NCI-H345 treated with DMSO at 0.1 percent for 48 hours (cell line): ENCODE results near the gene ATP1A3.

Experiments used
- DNase-seq: peaks from one replicate; lab custom pipeline; 2025; ENCODE audit not compliant: unreplicated experiment; lab: John Stamatoyannopoulos, UW

ATP1A3 gene

GRCh38 chr19:41987141-41987860, 6.7 kb downstream of the ATP1A3 start:
- no peak for DNase-seq

DNA sequence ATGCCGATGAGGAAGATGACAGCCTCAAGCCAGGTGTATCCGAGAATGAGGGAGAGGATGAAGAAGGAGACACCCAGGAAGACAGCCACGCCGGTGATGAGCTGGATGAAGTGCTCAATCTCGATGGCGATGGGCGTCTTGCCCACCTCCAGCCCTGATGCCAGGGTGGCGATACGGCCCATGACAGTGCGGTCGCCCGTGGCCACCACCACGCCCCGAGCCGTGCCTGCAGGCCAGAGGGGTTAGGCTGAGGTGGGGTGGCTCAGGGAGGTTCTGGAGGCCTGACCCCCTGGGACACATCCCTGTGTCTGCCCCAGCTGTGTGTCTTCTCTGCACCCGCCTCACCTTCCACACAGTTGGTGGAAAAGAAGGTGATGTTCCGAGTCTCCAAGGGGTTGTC, 9.1 kb downstream of the ATP1A3 start:
- DNase-seq, result no peak

DNA sequence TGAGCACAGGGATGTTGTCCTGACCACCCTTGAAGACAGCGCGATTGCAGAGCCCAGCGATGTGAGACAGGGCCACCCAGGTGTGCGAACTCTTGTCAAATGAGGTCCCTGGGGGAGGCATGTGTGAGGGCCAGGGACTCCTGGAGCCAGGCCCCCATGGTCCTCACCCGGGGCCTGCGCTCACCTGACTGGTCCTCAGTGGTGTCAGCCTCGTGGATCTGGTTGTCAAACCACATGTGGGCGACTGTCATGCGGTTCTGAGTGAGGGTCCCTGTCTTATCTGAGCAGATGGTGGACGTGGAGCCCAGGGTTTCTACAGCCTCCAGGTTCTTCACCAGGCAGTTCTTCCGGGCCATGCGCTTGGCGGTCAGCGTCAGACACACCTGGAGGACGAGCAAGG, 12.3 kb downstream of the ATP1A3 start:
- DNase-seq, result no peak

DNA sequence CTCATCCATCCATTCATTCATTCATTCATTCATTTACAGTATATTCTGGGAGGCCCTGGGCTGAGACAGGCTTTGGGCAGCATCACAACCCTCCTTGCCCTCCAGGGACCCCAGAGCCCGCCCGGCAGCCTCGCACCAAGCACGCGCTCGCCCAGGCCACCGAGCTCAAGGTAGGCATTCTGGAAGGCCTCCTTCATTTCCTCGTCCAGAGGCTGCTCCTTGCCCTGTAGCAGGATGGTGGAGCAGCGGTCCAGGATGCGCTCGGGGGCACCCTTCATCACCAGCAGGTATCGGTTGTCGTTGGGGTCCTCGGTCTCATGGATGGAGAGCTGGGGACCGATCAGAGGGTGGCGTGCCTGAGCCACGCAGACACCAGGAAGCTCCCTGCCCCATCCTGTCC, 15.6 kb downstream of the ATP1A3 start:
- DNase-seq, result no peak

GRCh38 chr19:41977916-41978315, 16.1 kb downstream of the ATP1A3 start:
- DNase-seq, result no peak

- no peak for DNase-seq
Measured at GRCh38 chr19:41974652-41975051, 19.4 kb downstream of the ATP1A3 start.

DNA sequence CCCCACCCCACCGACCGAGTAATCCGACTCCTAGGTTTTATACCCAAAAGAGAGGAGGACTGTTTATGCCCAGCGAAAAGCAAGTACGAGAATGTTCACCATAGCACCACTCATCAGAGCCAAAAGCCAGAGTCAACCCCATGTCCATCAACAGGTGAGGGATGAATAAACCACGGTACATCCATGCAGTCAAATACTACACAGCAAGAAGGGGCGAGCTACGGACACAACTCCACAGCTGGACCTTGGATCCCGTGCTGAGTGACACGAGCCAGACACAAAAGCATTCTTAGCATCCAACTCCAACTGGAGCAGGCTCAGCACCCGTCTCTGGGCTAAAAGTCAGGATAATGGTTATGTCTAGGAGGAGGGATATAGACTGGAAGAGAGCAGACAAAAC, 22.7 kb downstream of the ATP1A3 start:
- DNase-seq, result no peak

GRCh38 chr19:41969772-41970458, 24.1 kb downstream of the ATP1A3 start:
- DNase-seq, result no peak

DNA sequence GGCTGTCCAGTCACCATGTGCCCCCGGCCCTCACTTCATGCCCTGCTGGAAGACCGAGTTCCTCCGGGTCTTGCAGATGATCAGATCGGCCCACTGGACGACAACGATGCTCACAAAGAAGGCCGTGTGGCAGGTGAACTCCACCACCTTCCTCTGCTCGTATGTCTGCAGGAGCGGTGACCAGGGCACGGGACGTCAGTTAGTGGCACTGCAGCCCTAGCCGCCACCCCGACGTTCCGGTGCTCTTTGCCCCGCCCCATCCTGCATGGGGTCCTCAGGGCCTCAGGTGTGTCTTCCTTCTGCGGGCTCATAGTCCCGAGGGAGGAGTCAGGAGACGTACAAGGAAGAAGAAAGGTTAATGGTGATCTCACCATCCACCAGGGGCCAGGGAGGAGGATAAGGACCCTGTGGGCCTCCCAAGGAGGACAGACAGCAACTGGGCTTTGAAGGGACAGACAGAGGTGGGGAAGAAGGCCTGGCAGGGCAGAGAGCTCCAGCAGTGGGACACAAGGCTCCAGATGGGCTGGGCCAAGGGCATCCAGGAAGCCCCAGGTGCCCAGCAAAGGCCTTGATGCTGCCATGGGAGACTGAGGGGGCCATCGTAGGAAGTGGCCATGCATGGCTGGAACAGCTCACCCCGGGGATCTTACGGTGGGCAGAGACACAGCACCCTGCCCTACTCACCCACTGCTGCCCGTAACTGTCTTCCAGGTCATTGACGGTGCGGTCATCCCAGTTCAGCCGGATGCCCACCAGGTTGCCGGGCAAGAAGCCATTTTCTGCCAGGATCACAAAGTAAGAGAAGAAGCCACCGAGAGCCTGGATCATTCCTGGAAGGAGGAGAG, 25.1 kb downstream of the ATP1A3 start:
- DNase-seq, result no peak

GRCh38 chr19:41967054-41967783, 26.8 kb downstream of the ATP1A3 start:
- DNase-seq, result no peak

GRCh38 chr19:41965106-41965505, 28.9 kb downstream of the ATP1A3 start:
- no peak for DNase-seq

GRCh38 chr19:41960973-41961372, 33.1 kb downstream of the ATP1A3 start:
- no peak for DNase-seq

DNA sequence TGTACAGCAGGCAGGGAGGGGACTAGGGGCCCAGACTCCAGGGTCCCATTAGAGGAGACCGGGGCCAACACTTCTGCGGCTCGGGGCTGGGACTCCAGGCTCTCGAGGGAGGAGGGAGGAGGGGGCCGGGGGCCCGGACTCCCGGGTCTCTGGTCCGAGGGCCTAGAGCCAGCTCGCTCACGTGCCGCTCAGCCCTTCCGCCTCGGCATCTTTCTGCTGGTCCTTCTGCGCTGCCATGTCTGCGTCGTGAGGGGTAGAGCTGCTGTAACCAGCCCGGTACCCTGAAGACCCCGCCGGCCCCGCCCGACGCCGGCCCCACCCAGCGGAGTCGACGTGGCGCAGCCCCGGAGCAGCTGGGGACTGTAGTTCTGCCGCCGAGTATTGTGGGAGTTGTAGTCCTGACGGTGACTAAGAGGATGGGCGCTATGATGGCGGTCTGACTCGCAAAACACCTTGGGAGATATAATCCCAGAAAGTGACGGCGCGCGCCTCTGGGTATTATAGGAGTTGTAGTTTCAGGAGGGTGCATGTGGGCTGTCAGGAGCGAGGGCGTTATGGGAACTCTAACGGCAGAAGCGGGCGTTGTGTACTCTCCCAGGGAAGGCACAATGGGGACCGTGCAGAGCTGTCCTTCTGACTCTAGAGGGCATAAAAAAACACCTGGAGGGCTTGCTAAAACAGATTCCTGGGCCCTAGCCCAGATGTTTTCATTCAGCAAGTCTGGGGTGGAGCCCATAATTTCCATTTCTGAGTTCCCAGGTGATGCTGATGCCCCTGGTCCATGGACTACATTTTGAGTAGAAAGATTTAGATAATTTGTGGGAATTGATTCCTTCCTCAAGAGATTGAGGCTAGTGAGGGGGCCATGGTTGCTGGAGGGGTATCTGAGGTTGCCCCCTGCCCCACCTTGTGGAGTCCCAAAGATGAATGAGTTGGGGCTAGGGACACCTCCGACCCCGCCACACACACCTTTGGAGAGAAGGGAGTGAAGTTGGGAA, 34.7 kb downstream of the ATP1A3 start, which contains the start of gene RABAC1:
Gene RABAC1 (minus strand): TSS at position 266 of the 998 bp plus-strand sequence. CDS start 29 bp downstream, at position 237.
- DNase-seq, result peak; percentile 74

GRCh38 chr19:41958367-41959055, 35.5 kb downstream of the ATP1A3 start:
- DNase-seq, result peak; percentile 28

DNA sequence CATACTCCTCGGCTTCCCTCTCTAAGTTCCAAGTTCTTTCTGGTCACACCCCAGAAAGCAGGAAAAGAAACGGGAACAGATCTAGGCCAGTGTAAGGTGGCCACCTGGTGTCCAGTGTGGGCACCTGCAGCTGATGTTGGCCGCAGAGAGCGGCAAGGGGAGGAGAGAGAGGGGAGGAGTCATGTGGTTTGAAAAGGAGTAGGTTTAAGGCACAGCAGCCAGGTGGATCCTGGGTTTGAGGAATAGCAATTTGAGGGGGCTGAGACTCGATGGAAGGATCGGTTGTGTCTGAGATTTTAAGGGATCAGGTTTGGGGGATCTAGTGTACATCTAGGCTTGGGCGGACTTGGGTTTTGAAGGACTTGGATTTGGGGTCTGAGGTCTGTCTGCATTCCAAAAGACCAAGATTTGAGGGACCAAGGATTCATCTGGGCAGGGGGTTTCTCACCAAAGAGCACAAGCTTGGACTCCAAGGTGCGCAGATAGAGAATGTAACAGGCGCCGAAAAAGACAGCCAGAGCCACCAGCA, 36.1 kb downstream of the ATP1A3 start:
- no peak for DNase-seq

- no peak for DNase-seq
Measured at GRCh38 chr19:41957161-41957837, 36.7 kb downstream of the ATP1A3 start.

- DNase-seq, result no peak
Measured at GRCh38 chr19:41956621-41957020, 37.4 kb downstream of the ATP1A3 start.

DNA sequence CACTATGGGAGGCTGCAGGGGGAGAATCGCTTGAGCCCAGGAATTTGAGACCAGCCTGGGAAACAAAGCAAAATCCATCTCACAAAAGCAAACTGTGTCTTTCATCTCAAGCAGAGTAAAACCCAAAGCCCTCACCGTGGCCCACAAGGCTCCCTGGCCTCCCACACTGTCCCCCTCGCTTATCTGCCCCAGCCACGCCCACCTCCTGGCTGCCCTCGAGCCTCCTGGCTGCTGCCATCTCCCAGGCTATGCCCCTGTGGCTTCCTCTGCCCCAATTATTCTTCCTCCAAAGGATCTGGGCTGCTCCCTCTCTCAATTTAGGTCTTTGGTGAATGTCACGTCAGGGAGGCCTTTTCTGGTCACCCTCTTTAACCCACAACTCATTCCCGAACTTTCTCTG, 38.5 kb downstream of the ATP1A3 start:
- DNase-seq, result no peak
